DND-41 (cell line): ENCODE data around the gene TSSK2.

Experiments
- CTCF ChIP-seq: IDR thresholded peaks from 2 replicates; pipeline ENCODE4 v1.5.1; 2012; ENCODE audit warnings: borderline replicate concordance, low read length, moderate library complexity, mild to moderate bottlenecking; ENCODE audit not compliant: poor library complexity, severe bottlenecking; ENCODE audit errors: extremely low read depth
- EZH2 ChIP-seq: IDR thresholded peaks from 3 replicates; pipeline ENCODE4 v1.6.1; 2012; ENCODE audit warnings: borderline replicate concordance, low read depth, mild to moderate bottlenecking, moderate library complexity, low read length, inconsistent platforms; ENCODE audit not compliant: severe bottlenecking

DNA sequence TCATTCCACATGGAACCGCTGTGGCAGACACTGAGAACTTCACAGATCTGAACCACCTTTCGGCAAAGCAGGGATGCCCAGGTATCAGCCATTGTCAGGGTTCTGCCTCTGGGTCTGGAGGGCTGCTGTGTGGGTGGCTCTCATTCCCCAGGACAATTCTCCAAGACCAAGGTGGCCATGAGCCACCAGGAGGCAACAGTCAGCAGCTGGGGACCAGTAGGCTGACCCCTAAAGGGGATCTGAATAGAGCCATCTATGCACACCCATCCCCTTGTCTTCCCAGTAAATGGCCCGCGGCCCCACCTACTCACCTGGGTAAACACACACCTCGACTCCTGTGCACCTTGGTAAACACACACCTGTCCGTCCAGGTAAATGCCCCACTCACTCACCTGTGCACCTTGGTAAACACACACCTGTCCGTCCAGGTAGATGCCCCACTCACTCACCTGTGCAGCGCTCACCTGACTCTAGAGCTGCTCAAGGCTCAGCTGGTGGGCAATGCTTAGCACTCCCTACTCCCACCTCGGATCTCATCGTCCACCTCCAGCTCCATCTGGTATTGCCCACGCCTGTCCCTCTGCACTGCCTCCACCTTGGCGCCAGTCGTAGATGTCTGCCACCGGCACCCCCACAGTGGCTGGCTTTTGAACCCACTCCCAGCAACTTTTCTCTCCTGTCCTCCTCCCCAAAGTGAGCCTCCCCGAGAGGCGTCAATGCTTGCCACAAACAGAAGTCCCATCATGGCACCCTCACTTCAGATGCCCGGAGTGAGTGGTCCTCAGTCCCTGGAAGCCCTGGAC, 37.2 kb downstream of the TSSK2 start:
- TF ChIP-seq CTCF (no peak), EZH2 (no peak)
